HepG2 (cell line): ENCODE results near the gene TSNAXIP1. TPM values are rescaled to one million over a fixed set of nuclear protein-coding genes. Genes with fewer than 3 reads are reported as not detected.

Source experiments
- ATM ChIP-seq: fragments of 450-650 bp; IDR thresholded peaks from 2 replicates; pipeline ENCODE4 v1.7.1; 2017; ENCODE audit warnings: mild to moderate bottlenecking, borderline replicate concordance
- ELF1 ChIP-seq: sonication (generic); formaldehyde crosslinking; IDR thresholded peaks from 2 replicates; pipeline ENCODE4 v1.4.0; 2020; ENCODE audit warnings: missing genetic modification reagents
- GTF2F1 ChIP-seq: fragments of 150-350 bp; IDR thresholded peaks from 2 replicates; pipeline ENCODE4 v1.6.1; 2014; ENCODE audit warnings: low read length
- NFE2L2 ChIP-seq: fragments of 150-350 bp; IDR thresholded peaks from 2 replicates; pipeline ENCODE4 v1.6.1; 2014; ENCODE audit warnings: low read length
- NFIB ChIP-seq: sonication (generic); formaldehyde crosslinking; IDR thresholded peaks from 2 replicates; pipeline ENCODE4 v1.9.0; 2021; ENCODE audit warnings: missing genetic modification reagents, mild to moderate bottlenecking, borderline replicate concordance
- RARA ChIP-seq: IDR thresholded peaks from 2 replicates; pipeline ENCODE4 v1.6.1; 2016; ENCODE audit warnings: missing genetic modification reagents, missing compliant biosample characterization
- RBFOX2 ChIP-seq: fragments of 200-400 bp; formaldehyde crosslinking; IDR thresholded peaks from 2 replicates; pipeline ENCODE4 v1.6.1; 2017; ENCODE audit warnings: low read depth, mild to moderate bottlenecking, low read length
- SOX13 ChIP-seq, 3 experiments: fragments of 450-650 bp in 1 of 3; sonication (generic) in 1 of 3; formaldehyde crosslinking in 1 of 3; IDR thresholded peaks in 2 of 3; conservative IDR thresholded peaks in 1 of 3; 2 replicates each; pipeline versions ENCODE4 v1.5.0 to v1.6.1; 2016 to 2020; ENCODE audit warnings: antibody characterized with exemption in 1 of 3, mild to moderate bottlenecking in 1 of 3, missing compliant biosample characterization in 1 of 3, missing genetic modification reagents in 1 of 3, moderate library complexity in 1 of 3
- TP53 ChIP-seq: sonication (generic); formaldehyde crosslinking; conservative IDR thresholded peaks from 2 replicates; pipeline ENCODE4 v1.4.0; 2020; ENCODE audit warnings: missing genetic modification reagents
- ZKSCAN1 ChIP-seq: fragments of 150-350 bp; IDR thresholded peaks from 2 replicates; pipeline ENCODE4 v1.6.1; 2014; ENCODE audit warnings: low read length
- ZMYM2 ChIP-seq: sonication (generic); formaldehyde crosslinking; IDR thresholded peaks from 2 replicates; pipeline ENCODE4 v1.8.0; 2022; ENCODE audit warnings: mild to moderate bottlenecking, missing genetic modification reagents
- ZNF263 ChIP-seq: sonication (generic); formaldehyde crosslinking; IDR thresholded peaks from 2 replicates; pipeline ENCODE4 v1.4.0; 2020; ENCODE audit warnings: missing genetic modification reagents
- ZNF562 ChIP-seq: sonication (generic); formaldehyde crosslinking; IDR thresholded peaks from 2 replicates; pipeline ENCODE4 v1.8.0; 2022; ENCODE audit warnings: missing genetic modification reagents, borderline replicate concordance
- ZNF773 ChIP-seq: sonication (generic); formaldehyde crosslinking; IDR thresholded peaks from 2 replicates; pipeline ENCODE4 v1.4.0; 2020; ENCODE audit warnings: missing genetic modification reagents, borderline replicate concordance
- polyA plus RNA-seq, 8 experiments: library from polyadenylated mRNA; depleted of rRNA in 3 of 8; stranded (reverse) in 7 of 8; unstranded in 1 of 8; fragments of >200 nt; fragmentation: Illumina TruSeq in 4 of 8; extraction: Trizol in 4 of 8; gene quantifications; 2 replicates each; pipeline versions ENCODE4 v1.2.1 to v1.2.3, GENCODE V29; 2011 to 2016; ENCODE audit warnings: low read depth in 4 of 8, missing spikeins in 1 of 8, mixed read lengths in 1 of 8; ENCODE audit not compliant: insufficient read depth in 1 of 8
- total RNA-seq, 5 experiments: library from RNA; depleted of rRNA; stranded (reverse); fragments of >200 nt; fragmentation: Illumina TruSeq; extraction: Trizol; gene quantifications; 2 replicates each; pipeline ENCODE4 v1.2.3, GENCODE V29; 2016; ENCODE audit warnings: low read depth in 1 of 5
- TF ChIP-seq, protein P1 (sequence below): sonication (generic); formaldehyde crosslinking; IDR thresholded peaks from 2 replicates; pipeline ENCODE4 v1.4.0; 2020; ENCODE audit warnings: low read depth, mild to moderate bottlenecking, missing genetic modification reagents
- TF ChIP-seq, protein P2 (sequence below): sonication (generic); formaldehyde crosslinking; IDR thresholded peaks from 2 replicates; pipeline ENCODE4 v1.4.0; 2020; ENCODE audit warnings: low read depth, mild to moderate bottlenecking, missing genetic modification reagents
- TF ChIP-seq, protein P3 (sequence below): sonication (generic); formaldehyde crosslinking; IDR thresholded peaks from 2 replicates; pipeline ENCODE4 v1.4.0; 2020; ENCODE audit warnings: missing genetic modification reagents, borderline replicate concordance
- TF ChIP-seq, protein P4 (sequence below): sonication (generic); formaldehyde crosslinking; IDR thresholded peaks from 2 replicates; pipeline ENCODE4 v1.5.0; 2020; ENCODE audit warnings: missing genetic modification reagents
- TF ChIP-seq, protein P5 (sequence below): sonication (generic); formaldehyde crosslinking; IDR thresholded peaks from 2 replicates; pipeline ENCODE4 v1.8.1; 2023; ENCODE audit warnings: mild to moderate bottlenecking, missing genetic modification reagents
- TF ChIP-seq, protein P6 (sequence below): sonication (generic); formaldehyde crosslinking; IDR thresholded peaks from 2 replicates; pipeline ENCODE4 v1.8.1; 2023; ENCODE audit warnings: missing genetic modification reagents, inconsistent platforms, borderline replicate concordance

The TSNAXIP1 gene
- total and polyA plus RNA-seq, 2 of the 13 experiments (the other 11 are each of a cell fraction or from before 2014, with no cell fraction given): 0.37 to 0.86 TPM

DNA sequence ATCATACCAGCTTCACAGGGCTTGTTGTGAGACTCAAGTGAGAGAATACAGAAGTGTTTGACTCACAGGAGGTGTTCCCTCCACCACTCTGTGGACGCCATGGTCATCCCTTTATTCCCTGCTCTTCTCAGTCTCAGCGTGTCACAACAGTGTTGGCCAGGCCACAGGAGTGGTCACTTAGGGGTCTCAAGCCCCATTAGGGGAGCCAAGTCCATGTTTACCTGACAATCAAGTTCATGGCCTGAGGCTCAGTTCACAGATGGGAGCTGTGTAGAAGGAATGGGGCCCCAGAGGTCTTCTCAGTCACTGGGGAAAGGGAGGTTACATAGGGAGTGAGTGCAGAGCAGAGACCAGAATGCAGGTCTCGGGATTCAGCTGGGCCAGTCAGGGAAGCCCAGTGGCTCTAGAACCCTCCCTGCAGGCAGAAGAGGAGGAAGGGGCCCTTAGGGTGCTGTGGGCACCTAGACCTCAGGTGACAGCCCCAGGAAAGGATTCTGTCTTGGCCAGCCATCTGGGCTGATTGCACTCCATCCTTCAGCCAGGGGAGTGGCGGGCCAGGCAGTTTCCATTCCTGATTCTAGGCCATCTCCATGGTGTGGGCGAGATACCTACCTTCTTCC is 50.3 kb downstream of the TSNAXIP1 start (continued):
- TF ChIP-seq TP53 (CRISPR knock-in tag): no peak
- TF ChIP-seq SOX13 (IDR thresholded peaks at IDR 0.05): no peak
- TF ChIP-seq SOX13 (CRISPR knock-in tag; conservative IDR thresholded peaks at IDR 0.05 in 1 of 2, IDR thresholded peaks at IDR 0.05 in 1 of 2): 0 out of 4 replicates have a peak, but pooled peaks of 1 of the 2 experiments have one; percentile 13
- TF ChIP-seq, protein P1, sequence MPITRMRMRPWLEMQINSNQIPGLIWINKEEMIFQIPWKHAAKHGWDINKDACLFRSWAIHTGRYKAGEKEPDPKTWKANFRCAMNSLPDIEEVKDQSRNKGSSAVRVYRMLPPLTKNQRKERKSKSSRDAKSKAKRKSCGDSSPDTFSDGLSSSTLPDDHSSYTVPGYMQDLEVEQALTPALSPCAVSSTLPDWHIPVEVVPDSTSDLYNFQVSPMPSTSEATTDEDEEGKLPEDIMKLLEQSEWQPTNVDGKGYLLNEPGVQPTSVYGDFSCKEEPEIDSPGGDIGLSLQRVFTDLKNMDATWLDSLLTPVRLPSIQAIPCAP (CRISPR knock-in tag): no peak
- TF ChIP-seq, protein P2, sequence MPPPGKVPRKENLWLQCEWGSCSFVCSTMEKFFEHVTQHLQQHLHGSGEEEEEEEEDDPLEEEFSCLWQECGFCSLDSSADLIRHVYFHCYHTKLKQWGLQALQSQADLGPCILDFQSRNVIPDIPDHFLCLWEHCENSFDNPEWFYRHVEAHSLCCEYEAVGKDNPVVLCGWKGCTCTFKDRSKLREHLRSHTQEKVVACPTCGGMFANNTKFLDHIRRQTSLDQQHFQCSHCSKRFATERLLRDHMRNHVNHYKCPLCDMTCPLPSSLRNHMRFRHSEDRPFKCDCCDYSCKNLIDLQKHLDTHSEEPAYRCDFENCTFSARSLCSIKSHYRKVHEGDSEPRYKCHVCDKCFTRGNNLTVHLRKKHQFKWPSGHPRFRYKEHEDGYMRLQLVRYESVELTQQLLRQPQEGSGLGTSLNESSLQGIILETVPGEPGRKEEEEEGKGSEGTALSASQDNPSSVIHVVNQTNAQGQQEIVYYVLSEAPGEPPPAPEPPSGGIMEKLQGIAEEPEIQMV (CRISPR knock-in tag): peak; percentile 37; the same call in 1 of the 2 replicates
- TF ChIP-seq, protein P3, sequence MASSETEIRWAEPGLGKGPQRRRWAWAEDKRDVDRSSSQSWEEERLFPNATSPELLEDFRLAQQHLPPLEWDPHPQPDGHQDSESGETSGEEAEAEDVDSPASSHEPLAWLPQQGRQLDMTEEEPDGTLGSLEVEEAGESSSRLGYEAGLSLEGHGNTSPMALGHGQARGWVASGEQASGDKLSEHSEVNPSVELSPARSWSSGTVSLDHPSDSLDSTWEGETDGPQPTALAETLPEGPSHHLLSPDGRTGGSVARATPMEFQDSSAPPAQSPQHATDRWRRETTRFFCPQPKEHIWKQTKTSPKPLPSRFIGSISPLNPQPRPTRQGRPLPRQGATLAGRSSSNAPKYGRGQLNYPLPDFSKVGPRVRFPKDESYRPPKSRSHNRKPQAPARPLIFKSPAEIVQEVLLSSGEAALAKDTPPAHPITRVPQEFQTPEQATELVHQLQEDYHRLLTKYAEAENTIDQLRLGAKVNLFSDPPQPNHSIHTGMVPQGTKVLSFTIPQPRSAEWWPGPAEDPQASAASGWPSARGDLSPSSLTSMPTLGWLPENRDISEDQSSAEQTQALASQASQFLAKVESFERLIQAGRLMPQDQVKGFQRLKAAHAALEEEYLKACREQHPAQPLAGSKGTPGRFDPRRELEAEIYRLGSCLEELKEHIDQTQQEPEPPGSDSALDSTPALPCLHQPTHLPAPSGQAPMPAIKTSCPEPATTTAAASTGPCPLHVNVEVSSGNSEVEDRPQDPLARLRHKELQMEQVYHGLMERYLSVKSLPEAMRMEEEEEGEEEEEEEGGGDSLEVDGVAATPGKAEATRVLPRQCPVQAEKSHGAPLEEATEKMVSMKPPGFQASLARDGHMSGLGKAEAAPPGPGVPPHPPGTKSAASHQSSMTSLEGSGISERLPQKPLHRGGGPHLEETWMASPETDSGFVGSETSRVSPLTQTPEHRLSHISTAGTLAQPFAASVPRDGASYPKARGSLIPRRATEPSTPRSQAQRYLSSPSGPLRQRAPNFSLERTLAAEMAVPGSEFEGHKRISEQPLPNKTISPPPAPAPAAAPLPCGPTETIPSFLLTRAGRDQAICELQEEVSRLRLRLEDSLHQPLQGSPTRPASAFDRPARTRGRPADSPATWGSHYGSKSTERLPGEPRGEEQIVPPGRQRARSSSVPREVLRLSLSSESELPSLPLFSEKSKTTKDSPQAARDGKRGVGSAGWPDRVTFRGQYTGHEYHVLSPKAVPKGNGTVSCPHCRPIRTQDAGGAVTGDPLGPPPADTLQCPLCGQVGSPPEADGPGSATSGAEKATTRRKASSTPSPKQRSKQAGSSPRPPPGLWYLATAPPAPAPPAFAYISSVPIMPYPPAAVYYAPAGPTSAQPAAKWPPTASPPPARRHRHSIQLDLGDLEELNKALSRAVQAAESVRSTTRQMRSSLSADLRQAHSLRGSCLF (CRISPR knock-in tag): no peak
- TF ChIP-seq ZNF773 (CRISPR knock-in tag): no peak
- TF ChIP-seq NFIB (CRISPR knock-in tag): no peak
- TF ChIP-seq ATM: no peak
- TF ChIP-seq, protein P4, sequence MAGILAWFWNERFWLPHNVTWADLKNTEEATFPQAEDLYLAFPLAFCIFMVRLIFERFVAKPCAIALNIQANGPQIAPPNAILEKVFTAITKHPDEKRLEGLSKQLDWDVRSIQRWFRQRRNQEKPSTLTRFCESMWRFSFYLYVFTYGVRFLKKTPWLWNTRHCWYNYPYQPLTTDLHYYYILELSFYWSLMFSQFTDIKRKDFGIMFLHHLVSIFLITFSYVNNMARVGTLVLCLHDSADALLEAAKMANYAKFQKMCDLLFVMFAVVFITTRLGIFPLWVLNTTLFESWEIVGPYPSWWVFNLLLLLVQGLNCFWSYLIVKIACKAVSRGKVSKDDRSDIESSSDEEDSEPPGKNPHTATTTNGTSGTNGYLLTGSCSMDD (CRISPR knock-in tag): no peak
- TF ChIP-seq ZNF263 (CRISPR knock-in tag): peak; percentile 76
- TF ChIP-seq, protein P5, sequence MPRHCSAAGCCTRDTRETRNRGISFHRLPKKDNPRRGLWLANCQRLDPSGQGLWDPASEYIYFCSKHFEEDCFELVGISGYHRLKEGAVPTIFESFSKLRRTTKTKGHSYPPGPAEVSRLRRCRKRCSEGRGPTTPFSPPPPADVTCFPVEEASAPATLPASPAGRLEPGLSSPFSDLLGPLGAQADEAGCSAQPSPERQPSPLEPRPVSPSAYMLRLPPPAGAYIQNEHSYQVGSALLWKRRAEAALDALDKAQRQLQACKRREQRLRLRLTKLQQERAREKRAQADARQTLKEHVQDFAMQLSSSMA: no peak
- no peak for TF ChIP-seq RBFOX2
- TF ChIP-seq ELF1 (CRISPR knock-in tag): no peak
- no peak for TF ChIP-seq ZMYM2 (CRISPR knock-in tag)
- no peak for TF ChIP-seq ZKSCAN1
- peak; percentile 82 for TF ChIP-seq RARA (CRISPR knock-in tag)
- TF ChIP-seq NFE2L2: no peak
- no peak for TF ChIP-seq ZNF562 (CRISPR knock-in tag)
- TF ChIP-seq GTF2F1: no peak
- TF ChIP-seq, protein P6, sequence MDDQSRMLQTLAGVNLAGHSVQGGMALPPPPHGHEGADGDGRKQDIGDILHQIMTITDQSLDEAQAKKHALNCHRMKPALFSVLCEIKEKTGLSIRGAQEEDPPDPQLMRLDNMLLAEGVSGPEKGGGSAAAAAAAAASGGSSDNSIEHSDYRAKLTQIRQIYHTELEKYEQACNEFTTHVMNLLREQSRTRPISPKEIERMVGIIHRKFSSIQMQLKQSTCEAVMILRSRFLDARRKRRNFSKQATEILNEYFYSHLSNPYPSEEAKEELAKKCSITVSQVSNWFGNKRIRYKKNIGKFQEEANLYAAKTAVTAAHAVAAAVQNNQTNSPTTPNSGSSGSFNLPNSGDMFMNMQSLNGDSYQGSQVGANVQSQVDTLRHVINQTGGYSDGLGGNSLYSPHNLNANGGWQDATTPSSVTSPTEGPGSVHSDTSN (CRISPR knock-in tag): no peak
